GM12801 (cell line): Measurements from ENCODE around the gene HOXD1.

Source experiments
- TF ChIP-seq, protein P1 (sequence below): IDR thresholded peaks from one replicate; pipeline ENCODE4 v1.5.1; 2011; ENCODE audit warnings: control low read depth; ENCODE audit not compliant: insufficient read length; ENCODE audit errors: extremely low read depth

HOXD1 gene

DNA sequence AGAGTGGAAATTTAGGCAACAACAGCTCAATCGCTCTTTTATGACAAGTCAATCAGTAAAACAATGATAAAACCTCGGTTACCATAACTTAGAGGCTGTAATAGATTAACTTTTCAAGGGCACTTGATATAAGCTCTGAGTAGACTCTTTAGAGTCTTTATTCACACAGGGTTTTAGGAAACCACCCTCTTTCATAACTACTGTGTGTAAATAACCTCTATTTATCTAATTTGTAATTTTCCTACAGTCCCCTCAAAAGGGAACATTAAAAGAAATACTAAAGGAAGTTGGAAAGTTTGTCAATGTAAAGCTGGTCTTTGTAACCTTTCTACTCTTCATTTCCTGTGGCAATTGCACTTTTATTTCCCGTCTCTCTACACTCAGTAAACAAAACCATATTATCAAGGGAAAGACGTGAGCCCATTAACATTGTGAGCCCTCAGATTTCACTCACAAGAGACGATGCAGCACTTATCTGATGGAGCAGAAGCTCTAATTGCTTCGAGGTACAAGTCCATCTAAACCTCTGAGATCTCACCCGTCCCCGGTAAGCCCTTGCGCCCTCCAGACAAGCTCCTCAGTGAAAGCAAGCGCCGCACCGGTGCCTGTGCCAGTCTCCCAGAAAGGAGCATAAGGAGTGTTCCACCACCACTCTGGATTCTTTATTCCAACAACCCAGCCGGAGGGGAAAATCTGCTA is 1.1 kb upstream of the HOXD1 start:
- TF ChIP-seq, protein P1, sequence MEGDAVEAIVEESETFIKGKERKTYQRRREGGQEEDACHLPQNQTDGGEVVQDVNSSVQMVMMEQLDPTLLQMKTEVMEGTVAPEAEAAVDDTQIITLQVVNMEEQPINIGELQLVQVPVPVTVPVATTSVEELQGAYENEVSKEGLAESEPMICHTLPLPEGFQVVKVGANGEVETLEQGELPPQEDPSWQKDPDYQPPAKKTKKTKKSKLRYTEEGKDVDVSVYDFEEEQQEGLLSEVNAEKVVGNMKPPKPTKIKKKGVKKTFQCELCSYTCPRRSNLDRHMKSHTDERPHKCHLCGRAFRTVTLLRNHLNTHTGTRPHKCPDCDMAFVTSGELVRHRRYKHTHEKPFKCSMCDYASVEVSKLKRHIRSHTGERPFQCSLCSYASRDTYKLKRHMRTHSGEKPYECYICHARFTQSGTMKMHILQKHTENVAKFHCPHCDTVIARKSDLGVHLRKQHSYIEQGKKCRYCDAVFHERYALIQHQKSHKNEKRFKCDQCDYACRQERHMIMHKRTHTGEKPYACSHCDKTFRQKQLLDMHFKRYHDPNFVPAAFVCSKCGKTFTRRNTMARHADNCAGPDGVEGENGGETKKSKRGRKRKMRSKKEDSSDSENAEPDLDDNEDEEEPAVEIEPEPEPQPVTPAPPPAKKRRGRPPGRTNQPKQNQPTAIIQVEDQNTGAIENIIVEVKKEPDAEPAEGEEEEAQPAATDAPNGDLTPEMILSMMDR, result no peak

DNA sequence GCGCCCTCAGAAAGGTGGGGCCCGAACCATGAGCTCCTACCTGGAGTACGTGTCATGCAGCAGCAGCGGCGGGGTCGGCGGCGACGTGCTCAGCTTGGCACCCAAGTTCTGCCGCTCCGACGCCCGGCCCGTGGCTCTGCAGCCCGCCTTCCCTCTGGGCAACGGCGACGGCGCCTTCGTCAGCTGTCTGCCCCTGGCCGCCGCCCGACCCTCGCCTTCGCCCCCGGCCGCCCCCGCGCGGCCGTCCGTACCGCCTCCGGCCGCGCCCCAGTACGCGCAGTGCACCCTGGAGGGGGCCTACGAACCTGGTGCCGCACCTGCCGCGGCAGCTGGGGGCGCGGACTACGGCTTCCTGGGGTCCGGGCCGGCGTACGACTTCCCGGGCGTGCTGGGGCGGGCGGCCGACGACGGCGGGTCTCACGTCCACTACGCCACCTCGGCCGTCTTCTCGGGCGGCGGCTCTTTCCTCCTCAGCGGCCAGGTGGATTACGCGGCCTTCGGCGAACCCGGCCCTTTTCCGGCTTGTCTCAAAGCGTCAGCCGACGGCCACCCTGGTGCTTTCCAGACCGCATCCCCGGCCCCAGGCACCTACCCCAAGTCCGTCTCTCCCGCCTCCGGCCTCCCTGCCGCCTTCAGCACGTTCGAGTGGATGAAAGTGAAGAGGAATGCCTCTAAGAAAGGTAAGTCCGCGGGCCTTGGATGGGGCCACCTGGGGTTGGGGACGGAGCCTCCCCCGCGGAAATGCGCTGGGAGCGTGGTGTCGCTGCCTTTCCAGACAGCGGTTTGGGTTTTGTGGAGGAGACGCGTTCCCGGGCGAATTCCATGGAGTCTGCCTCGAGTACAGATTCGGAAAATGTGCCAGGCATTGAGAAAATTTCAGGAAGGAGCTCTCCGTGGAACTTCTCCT is 559 bp downstream of the HOXD1 start:
- TF ChIP-seq, protein P1, result no peak

DNA sequence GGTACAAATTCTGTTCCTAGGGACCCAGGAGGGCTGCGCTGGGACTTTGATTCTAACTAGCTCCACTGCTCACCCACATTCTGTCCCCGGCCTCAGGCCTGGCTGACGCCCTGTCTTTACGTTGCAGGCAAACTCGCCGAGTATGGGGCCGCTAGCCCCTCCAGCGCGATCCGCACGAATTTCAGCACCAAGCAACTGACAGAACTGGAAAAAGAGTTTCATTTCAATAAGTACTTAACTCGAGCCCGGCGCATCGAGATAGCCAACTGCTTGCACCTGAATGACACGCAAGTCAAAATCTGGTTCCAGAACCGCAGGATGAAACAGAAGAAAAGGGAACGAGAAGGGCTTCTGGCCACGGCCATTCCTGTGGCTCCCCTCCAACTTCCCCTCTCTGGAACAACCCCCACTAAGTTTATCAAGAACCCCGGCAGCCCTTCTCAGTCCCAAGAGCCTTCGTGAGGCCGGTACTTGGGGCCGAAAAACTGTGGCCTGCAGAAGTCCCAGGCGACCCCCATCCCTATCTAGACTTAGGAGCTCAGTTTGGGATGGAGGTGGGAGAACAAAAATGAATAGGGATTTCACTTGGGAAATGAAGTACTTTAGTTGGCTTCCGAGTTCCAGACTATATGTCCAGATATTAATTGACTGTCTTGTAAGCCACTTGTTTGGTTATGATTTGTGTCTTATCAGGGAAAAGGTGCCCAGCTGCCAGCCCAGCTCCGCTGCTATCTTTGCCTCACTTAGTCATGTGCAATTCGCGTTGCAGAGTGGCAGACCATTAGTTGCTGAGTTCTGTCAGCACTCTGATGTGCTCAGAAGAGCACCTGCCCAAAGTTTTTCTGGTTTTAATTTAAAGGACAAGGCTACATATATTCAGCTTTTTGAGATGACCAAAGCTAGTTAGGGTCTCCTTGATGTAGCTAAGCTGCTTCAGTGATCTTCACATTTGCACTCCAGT is 1.5 kb downstream of the HOXD1 start:
- TF ChIP-seq, protein P1, result no peak

DNA sequence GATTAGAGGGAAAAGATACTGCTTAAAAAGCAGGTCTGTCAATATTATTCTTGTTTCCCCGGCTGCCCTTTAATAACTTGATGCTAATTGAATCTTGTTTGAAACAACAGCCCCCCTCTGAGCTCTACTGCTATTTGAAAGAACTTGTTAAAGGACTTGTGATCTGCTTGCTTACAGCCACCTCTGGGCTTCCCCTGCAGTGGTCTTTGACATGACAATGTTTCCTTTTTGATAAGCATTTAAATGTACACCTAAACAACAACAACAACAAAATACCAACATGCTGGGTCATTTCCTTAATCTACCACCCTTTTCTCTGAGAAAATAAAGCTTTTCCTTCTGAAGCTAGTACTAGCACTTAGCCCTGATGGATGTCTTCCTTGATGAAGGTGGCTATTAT is 3.9 kb downstream of the HOXD1 start:
- TF ChIP-seq, protein P1, result no peak

DNA sequence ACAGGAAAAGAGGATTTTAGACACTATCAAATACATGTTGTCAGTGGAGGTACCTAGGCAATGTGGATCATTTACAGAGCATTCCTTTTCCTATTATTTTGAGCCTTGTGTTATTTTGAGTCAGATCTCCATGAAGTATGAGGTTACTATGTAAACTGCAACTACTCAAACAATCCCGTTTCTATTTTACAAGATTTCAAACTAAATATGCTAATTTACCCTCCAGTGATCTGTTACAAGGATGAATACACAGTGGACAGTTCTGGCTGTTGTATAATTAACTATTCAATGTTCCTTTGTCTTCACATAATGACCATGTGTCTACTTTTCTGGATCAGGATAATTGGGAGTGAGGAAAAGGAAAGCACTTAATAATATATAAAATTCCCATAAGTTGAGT is 4.6 kb downstream of the HOXD1 start:
- TF ChIP-seq, protein P1, result no peak

DNA sequence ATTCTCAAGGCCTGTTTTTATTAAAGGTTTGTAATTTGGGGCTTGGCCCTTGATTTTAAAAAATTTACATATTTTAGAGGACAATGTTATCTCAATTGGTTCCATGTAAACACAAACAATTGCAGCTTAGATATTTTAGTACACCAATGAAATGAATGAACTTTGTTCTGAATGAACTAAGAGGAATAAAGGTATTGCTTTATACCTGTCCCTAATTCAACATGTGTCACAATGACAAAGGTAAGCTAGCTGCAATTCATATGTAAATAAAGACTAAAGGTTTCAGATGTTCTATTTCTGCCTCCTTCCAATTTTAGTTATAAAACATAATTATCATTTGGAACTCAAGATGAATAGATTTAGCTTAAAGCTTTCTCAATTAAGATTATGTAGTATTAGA is 11.4 kb downstream of the HOXD1 start:
- TF ChIP-seq, protein P1, result no peak

DNA sequence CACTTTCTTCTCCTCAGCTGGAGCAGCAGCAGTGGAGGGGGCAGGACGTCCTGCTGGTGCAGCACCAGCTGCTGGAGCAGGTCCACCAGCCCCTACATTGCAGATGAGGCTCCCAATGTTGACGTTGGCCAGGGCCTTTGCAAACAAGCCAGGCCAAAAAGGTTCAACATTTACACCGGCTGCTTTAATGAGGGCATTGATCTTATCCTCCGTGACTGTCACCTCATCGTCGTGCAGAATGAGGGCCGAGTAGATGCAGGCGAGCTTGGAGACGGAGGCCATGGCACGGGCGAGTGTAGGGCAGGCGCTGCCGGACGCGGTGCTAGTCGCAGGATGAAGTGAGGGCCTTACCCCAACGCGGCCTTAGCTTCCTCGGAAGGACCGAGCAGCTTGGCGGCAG is 12.5 kb downstream of the HOXD1 start:
- TF ChIP-seq, protein P1, result no peak
